HCT116 (cell line): Measurements from ENCODE around the gene SLC25A43.

Experiments used
- CTCF ChIP-seq, 3 experiments: fragments of 200-600 bp in 1 of 3; sonication (generic) in 1 of 3; IDR thresholded peaks in 2 of 3; conservative IDR thresholded peaks in 1 of 3; 2 replicates each; pipeline ENCODE4 v1.5.1; 2012 to 2017; ENCODE audit warnings: low read depth in 2 of 3, low read length in 2 of 3, antibody characterized with exemption in 1 of 3, borderline replicate concordance in 1 of 3, control low read depth in 1 of 3, mild to moderate bottlenecking in 1 of 3, mixed read lengths in 1 of 3, mixed run types in 1 of 3, moderate library complexity in 1 of 3; ENCODE audit not compliant: insufficient read depth in 1 of 3
- EZH2 ChIP-seq: fragments of 200-600 bp; sonication (generic); IDR thresholded peaks from 2 replicates; pipeline ENCODE4 v1.6.1; 2017; ENCODE audit warnings: antibody characterized with exemption, mixed run types
- JUND ChIP-seq: IDR thresholded peaks from 2 replicates; pipeline ENCODE4 v1.6.1; 2012
- POLR2AphosphoS5 ChIP-seq: IDR thresholded peaks from 2 replicates; pipeline ENCODE4 v1.6.1; 2011; ENCODE audit warnings: mild to moderate bottlenecking, low read depth, low read length, moderate library complexity
- REST ChIP-seq: IDR thresholded peaks from 2 replicates; pipeline ENCODE4 v1.6.1; 2012; ENCODE audit warnings: low read depth
- TCF7L2 ChIP-seq: IDR thresholded peaks from 2 replicates; pipeline ENCODE4 v1.7.0; 2011; ENCODE audit warnings: borderline replicate concordance, inconsistent platforms; ENCODE audit not compliant: insufficient read depth, insufficient read length; ENCODE audit errors: extremely low read depth
- YY1 ChIP-seq: IDR thresholded peaks from 2 replicates; pipeline ENCODE4 v1.6.1; 2011; ENCODE audit warnings: low read length, low read depth, moderate library complexity, mild to moderate bottlenecking; ENCODE audit not compliant: insufficient replicate concordance; ENCODE audit errors: extremely low read depth
- ZFX ChIP-seq: fragments of 450-650 bp; IDR thresholded peaks from 2 replicates; pipeline ENCODE4 v1.6.1; 2017

GRCh38 chrX:119382606-119383005, 16.5 kb upstream of the SLC25A43 start:
- TF ChIP-seq CTCF (IDR thresholded peaks at IDR 0.05 in 2 of 3, conservative IDR thresholded peaks at IDR 0.05 in 1 of 3; ENCODE audit: borderline replicate concordance in 1 of 3, insufficient read depth in 1 of 3, low read depth in 2 of 3, low read length in 2 of 3), result no peak
- TF ChIP-seq EZH2, result no peak
- TF ChIP-seq POLR2AphosphoS5, result no peak
- no peak for TF ChIP-seq JUND
- TF ChIP-seq REST, result no peak
- no peak for TF ChIP-seq TCF7L2
- no peak for TF ChIP-seq YY1
- TF ChIP-seq ZFX, result no peak
